NCI-H82 (cell line): ENCODE data around the gene CFAP45.
A peak's percentile ranks its signal among the peaks of the same experiment; 100 is the strongest.

ENCODE experiments used
- DNase-seq: peaks from one replicate; lab custom pipeline; 2025; lab: John Stamatoyannopoulos, UW

Gene CFAP45

GRCh38 chr1:159936273-159936904 lies 36.4 kb upstream of the CFAP45 start:
- DNase-seq, result peak; percentile 86

- DNase-seq, result no peak
Observed at GRCh38 chr1:159935719-159936272, 35.8 kb upstream of the CFAP45 start.

- DNase-seq, result no peak
Observed at GRCh38 chr1:159935305-159935704, 35.3 kb upstream of the CFAP45 start.

GRCh38 chr1:159934136-159935039 lies 34.4 kb upstream of the CFAP45 start:
- no peak for DNase-seq

GRCh38 chr1:159933347-159933746 lies 33.4 kb upstream of the CFAP45 start:
- DNase-seq, result no peak

- no peak for DNase-seq
Observed at GRCh38 chr1:159932296-159933285, 32.6 kb upstream of the CFAP45 start.

- DNase-seq, result no peak
Observed at GRCh38 chr1:159931795-159932173, 31.8 kb upstream of the CFAP45 start.

GRCh38 chr1:159931101-159931794 lies 31.3 kb upstream of the CFAP45 start:
- DNase-seq, result no peak

GRCh38 chr1:159930634-159931033 lies 30.7 kb upstream of the CFAP45 start:
- DNase-seq, result no peak

- DNase-seq, result no peak
Observed at GRCh38 chr1:159930216-159930615, 30.3 kb upstream of the CFAP45 start.

- DNase-seq, result no peak
Observed at GRCh38 chr1:159929155-159930051, 29.4 kb upstream of the CFAP45 start.

GRCh38 chr1:159928491-159929050 lies 28.6 kb upstream of the CFAP45 start:
- DNase-seq, result no peak

GRCh38 chr1:159927849-159928431 lies 28.0 kb upstream of the CFAP45 start:
- DNase-seq, result peak; percentile 65

- DNase-seq, result no peak
Observed at GRCh38 chr1:159927211-159927848, 27.4 kb upstream of the CFAP45 start.

GRCh38 chr1:159925719-159926078 lies 25.7 kb upstream of the CFAP45 start:
- no peak for DNase-seq

GRCh38 chr1:159924791-159925718 lies 25.1 kb upstream of the CFAP45 start, which contains the start of gene TAGLN2:
Gene TAGLN2, minus strand, starts transcription at chr1:159925507. Its CDS starts 4,998 bp downstream, at chr1:159920509.
- DNase-seq, result peak; percentile 97

- DNase-seq, result peak; percentile 55
Observed at GRCh38 chr1:159924025-159924790, 24.2 kb upstream of the CFAP45 start.
